ENCODE results near the gene FER. TPM values are rescaled to one million over a fixed set of nuclear protein-coding genes. Genes with fewer than 3 reads are reported as not detected.
"Not testable (repeated sequence)": the region's sequence is repeated elsewhere in the genome, so short reads cannot be mapped to it uniquely, and the experiment has no call there.

Gene FER
- total RNA-seq, 1 experiment from 2014 or later: 18.0 TPM

- Histone ChIP-seq H3K27ac (ENCODE audit: insufficient read length, low read depth, low read length) (no peak overlapping the region), H4K20me1 (ENCODE audit: control insufficient read depth, insufficient read depth, insufficient read length) (no peaks in the 10 kb centered on the region), H2BK120ac (ENCODE audit: low read depth, low read length, poor library complexity, severe bottlenecking) (no peak overlapping the region), H2BK5ac (ENCODE audit: insufficient read length, low read length) (no peak overlapping the region), H4K8ac (replicated peaks; ENCODE audit: insufficient read length, low read depth, low read length) (no peak overlapping the region), H3K4me2 (ENCODE audit: insufficient read depth, insufficient read length, low read length) (no peak overlapping the region), H3T11ph (ENCODE audit: low read length) (no peak overlapping the region), H3K79me2 (ENCODE audit: insufficient read depth, low read length) (no peaks in the 10 kb centered on the region), H2AK5ac (ENCODE audit: insufficient read length, low read length) (no peak overlapping the region), H2BK15ac (ENCODE audit: low read depth, low read length) (no peak overlapping the region), H2BK20ac (ENCODE audit: low read depth, low read length, poor library complexity, severe bottlenecking) (no peak overlapping the region), H3K4ac (ENCODE audit: low read depth, low read length) (no peak overlapping the region), H3K23me2 (ENCODE audit: insufficient read length, low read depth, low read length, poor library complexity, severe bottlenecking) (no peaks in the 10 kb centered on the region), H3K14ac (ENCODE audit: insufficient read depth, low read length) (no peak overlapping the region), H2BK12ac (ENCODE audit: insufficient read length, low read depth, low read length) (no peak overlapping the region), H3K4me1 (ENCODE audit: insufficient read depth, low read length) (no peaks in the 10 kb centered on the region), H3K9ac (ENCODE audit: extremely low read depth, insufficient read length, low read length) (no peak overlapping the region), H3K56ac (ENCODE audit: insufficient read length, low read depth, low read length) (no peak overlapping the region), H4K5ac (ENCODE audit: insufficient read length, low read depth, low read length) (no peak overlapping the region), H3K18ac (ENCODE audit: insufficient read length, low read depth, low read length) (no peak overlapping the region), H3K27me3 (ENCODE audit: insufficient read depth, low read length) (no peaks in the 10 kb centered on the region), H2AFZ (ENCODE audit: low read length) (no peak overlapping the region), H3K9me3 (ENCODE audit: control insufficient read depth, low read depth, low read length) (no peaks in the 10 kb centered on the region), H3K79me1 (ENCODE audit: insufficient read depth, low read depth, low read length, poor library complexity, severe bottlenecking) (no peaks in the 10 kb centered on the region), H4K91ac (ENCODE audit: insufficient read length, low read depth, low read length) (no peak overlapping the region), H3K23ac (ENCODE audit: insufficient read length, low read depth, low read length) (no peak overlapping the region)
- no peaks in the 10 kb centered on the region for H3K9me3 Mint-ChIP-seq
- no peak overlapping the region for H3K4me3 Mint-ChIP-seq
- no peak for TF ChIP-seq CTCF (conservative IDR thresholded peaks at IDR 0.05)
- peak overlapping the region in 2 of 3 experiments; percentile 22 to 62; a peak in 2 of 7 replicates for H3K27ac Mint-ChIP-seq
- H3K27me3 Mint-ChIP-seq (ENCODE audit: low read depth): no peaks in the 10 kb centered on the region
- peaks cover 5 to 8% of the 10 kb centered on the region in 2 experiments; a peak in 3 of 4 replicates for H3K4me1 Mint-ChIP-seq
- no peak for DNase-seq
- peaks cover 0 to 3% (median 0%) of the 10 kb centered on the region in 3 experiments; a peak in 2 of 7 replicates for H3K36me3 Mint-ChIP-seq (ENCODE audit: insufficient read depth in 1 of 3, low read depth in 3 of 3)
Measured at GRCh38 chr5:108898707-108899106, 151.0 kb downstream of the FER start.

- H3K79me1 ChIP-seq (ENCODE audit: insufficient read depth, low read depth, low read length, poor library complexity, severe bottlenecking); H3K27me3 ChIP-seq (ENCODE audit: insufficient read depth, low read length); H3K14ac ChIP-seq (ENCODE audit: insufficient read depth, low read length); H3K4me3 Mint-ChIP-seq; H2BK15ac ChIP-seq (ENCODE audit: low read depth, low read length); H2BK20ac ChIP-seq (ENCODE audit: low read depth, low read length, poor library complexity, severe bottlenecking); H4K5ac ChIP-seq (ENCODE audit: insufficient read length, low read depth, low read length); H3K27ac Mint-ChIP-seq; H3K23ac ChIP-seq (ENCODE audit: insufficient read length, low read depth, low read length); H3K27me3 Mint-ChIP-seq (ENCODE audit: low read depth); H2AK5ac ChIP-seq (ENCODE audit: insufficient read length, low read length); H2BK5ac ChIP-seq (ENCODE audit: insufficient read length, low read length); H2BK120ac ChIP-seq (ENCODE audit: low read depth, low read length, poor library complexity, severe bottlenecking); H3K9me3 ChIP-seq (ENCODE audit: control insufficient read depth, low read depth, low read length); H3K18ac ChIP-seq (ENCODE audit: insufficient read length, low read depth, low read length); H4K8ac ChIP-seq (replicated peaks; ENCODE audit: insufficient read length, low read depth, low read length); H3K9me3 Mint-ChIP-seq; H3K4me2 ChIP-seq (ENCODE audit: insufficient read depth, insufficient read length, low read length); H2BK12ac ChIP-seq (ENCODE audit: insufficient read length, low read depth, low read length); H4K91ac ChIP-seq (ENCODE audit: insufficient read length, low read depth, low read length); H3T11ph ChIP-seq (ENCODE audit: low read length); DNase-seq; H3K4me1 ChIP-seq (ENCODE audit: insufficient read depth, low read length); H4K20me1 ChIP-seq (ENCODE audit: control insufficient read depth, insufficient read depth, insufficient read length); H3K9ac ChIP-seq (ENCODE audit: extremely low read depth, insufficient read length, low read length); H3K4me1 Mint-ChIP-seq; H3K36me3 Mint-ChIP-seq (ENCODE audit: insufficient read depth in 1 of 3, low read depth in 3 of 3); H2AFZ ChIP-seq (ENCODE audit: low read length); H3K79me2 ChIP-seq (ENCODE audit: insufficient read depth, low read length); H3K23me2 ChIP-seq (ENCODE audit: insufficient read length, low read depth, low read length, poor library complexity, severe bottlenecking); H3K4ac ChIP-seq (ENCODE audit: low read depth, low read length); H3K27ac ChIP-seq (ENCODE audit: insufficient read length, low read depth, low read length); H3K56ac ChIP-seq (ENCODE audit: insufficient read length, low read depth, low read length): not testable (repeated sequence)
- WGBS (ENCODE audit: extremely low coverage, insufficient read length, low lambda C conversion rate): no CpG with 5 or more reads among the region's 6 CpGs
Measured at GRCh38 chr5:108899244-108899643, 151.5 kb downstream of the FER start.
